GM18909 (cell line): ENCODE data around the gene LRFN3.
"Not testable (repeated sequence)": the region's sequence is repeated elsewhere in the genome, so short reads cannot be mapped to it uniquely, and the experiment has no call there.

Source experiments
- ATAC-seq: cut with Tn5 transposase; IDR thresholded peaks from one replicate; pipeline ENCODE4 v1.9.1; 2021; ENCODE audit warnings: mild to moderate bottlenecking; ENCODE audit not compliant: unreplicated experiment, poor library complexity

LRFN3 gene

GRCh38 chr19:35960432-35960972, 24.3 kb downstream of the LRFN3 start:
- ATAC-seq: no peak

- no peak for ATAC-seq
Observed at GRCh38 chr19:35963514-35963913, 27.3 kb downstream of the LRFN3 start.

- ATAC-seq: no peak
Observed at GRCh38 chr19:35966771-35967170, 30.6 kb downstream of the LRFN3 start.

- ATAC-seq: no peak
Observed at GRCh38 chr19:35973487-35973886, 37.3 kb downstream of the LRFN3 start.

GRCh38 chr19:35975608-35976214, 39.5 kb downstream of the LRFN3 start:
- no peak for ATAC-seq

GRCh38 chr19:35977446-35978222, 41.5 kb downstream of the LRFN3 start:
- ATAC-seq: no peak

GRCh38 chr19:35978271-35978670, 42.1 kb downstream of the LRFN3 start:
- no peak for ATAC-seq

GRCh38 chr19:35978832-35979365, 42.7 kb downstream of the LRFN3 start:
- ATAC-seq: no peak

- not testable (repeated sequence) for ATAC-seq
Observed at GRCh38 chr19:35980997-35981396, 44.8 kb downstream of the LRFN3 start.

GRCh38 chr19:35983177-35983576, 47.0 kb downstream of the LRFN3 start:
- ATAC-seq: no peak

GRCh38 chr19:35986111-35986510, 49.9 kb downstream of the LRFN3 start:
- ATAC-seq: no peak

GRCh38 chr19:35986664-35987570, 50.7 kb downstream of the LRFN3 start:
- ATAC-seq: no peak

- no peak for ATAC-seq
Observed at GRCh38 chr19:35987571-35987896, 51.4 kb downstream of the LRFN3 start.

- no peak for ATAC-seq
Observed at GRCh38 chr19:35988824-35989223, 52.6 kb downstream of the LRFN3 start.

GRCh38 chr19:35990156-35990555, 54.0 kb downstream of the LRFN3 start:
- no peak for ATAC-seq

GRCh38 chr19:35990771-35991730, 54.9 kb downstream of the LRFN3 start:
- ATAC-seq: no peak

- ATAC-seq: no peak
Observed at GRCh38 chr19:35991731-35992450, 55.7 kb downstream of the LRFN3 start.

GRCh38 chr19:35992907-35993765, 57.0 kb downstream of the LRFN3 start:
- ATAC-seq: no peak
